Heart left ventricle (tissue), 16 donors: ENCODE measurements around the gene MAP3K5. TPM values are rescaled to one million over a fixed set of nuclear protein-coding genes. Genes with fewer than 3 reads are reported as not detected.

Source experiments
- ATAC-seq, 4 donors: fragments of 200-7000 bp; cut with Tn5 transposase; one replicate each; pipeline ENCODE4 v1.9.1; 2020 to 2022; ENCODE audit warnings: moderate library complexity in 4 of 4, mild to moderate bottlenecking in 3 of 4, moderate number of reproducible peaks in 1 of 4
- DNase-seq, 5 donors: peaks; one replicate each; pipeline ENCODE4 v3.0.0-alpha.2; 2020
- H3K27ac ChIP-seq, 12 donors: fragments of 200-600 bp; sonication (generic) in 4 of 12; one replicate each; pipeline versions ENCODE4 v1.5.0 to v1.8.0; 2016 to 2022; ENCODE audit warnings: mild to moderate bottlenecking in 2 of 12
- H3K27me3 ChIP-seq, 9 donors: fragments of 200-600 bp; sonication (generic) in 2 of 9; one replicate each; pipeline versions ENCODE4 v1.5.1 to v1.8.0; 2016 to 2022; ENCODE audit warnings: mild to moderate bottlenecking in 3 of 9
- H3K36me3 ChIP-seq, 9 donors: fragments of 200-600 bp; sonication (generic) in 2 of 9; one replicate each; pipeline versions ENCODE4 v1.5.0 to v1.8.0; 2018 to 2022; ENCODE audit warnings: mild to moderate bottlenecking in 2 of 9
- H3K4me1 ChIP-seq, 12 donors: fragments of 200-600 bp; sonication (generic) in 4 of 12; one replicate each; pipeline versions ENCODE4 v1.5.0 to v1.8.0; 2016 to 2022; ENCODE audit warnings: mild to moderate bottlenecking in 3 of 12
- H3K4me3 ChIP-seq, 12 donors: fragments of 200-600 bp; sonication (generic) in 4 of 12; one replicate each; pipeline versions ENCODE4 v1.5.0 to v1.8.0; 2017 to 2022; ENCODE audit warnings: mild to moderate bottlenecking in 9 of 12, moderate library complexity in 4 of 12
- H3K9me3 ChIP-seq, 12 donors: fragments of 200-600 bp; sonication (generic) in 4 of 12; one replicate each; pipeline versions ENCODE4 v1.5.0 to v1.8.0; 2016 to 2022; ENCODE audit warnings: mild to moderate bottlenecking in 1 of 12
- POLR2A ChIP-seq, 2 donors: fragments of 450-650 bp; IDR thresholded peaks; one replicate each; pipeline ENCODE4 v1.6.1; 2017; ENCODE audit warnings: antibody characterized with exemption in 2 of 2, mild to moderate bottlenecking in 2 of 2, moderate library complexity in 2 of 2
- WGBS, 4 donors: extraction: QIAGEN DNeasy Blood & Tissue Kit in 2 of 4; methylation state at CpG; one replicate each; pipeline versions ENCODE4 v1.1.5 to v1.1.7; 2013 to 2018; 5-methylcytosine and 5-hydroxymethylcytosine counted together
- intact Hi-C, 10 donors: fragments of 100-400 bp; cut with DNase I; formaldehyde crosslinking; loops; one replicate each; pipeline versions ENCODE4 v1.11.1 to v1.14.2; 2022
- polyA plus RNA-seq, 2 donors: library from polyadenylated mRNA; stranded (reverse); fragments of 200-250 nt; gene quantifications; one replicate each; pipeline ENCODE4 v1.2.3, GENCODE V29; 2013
- total RNA-seq, 9 donors: library from RNA; depleted of rRNA in 2 of 9; stranded (reverse); fragments of >200 nt in 2 of 9; fragmentation: NEBNext Ultra II Directional in 3 of 9; extraction: Animal tissue kit (Norgen Biotek cat#: 25700) in 3 of 9; gene quantifications; one replicate each; pipeline versions ENCODE4 v1.1.0 to v1.2.4, GENCODE V29; 2016 to 2023
- TF ChIP-seq, protein P1 (sequence below), 12 donors: fragments of 200-600 bp; sonication (generic) in 4 of 12; IDR thresholded peaks; one replicate each; pipeline versions ENCODE4 v1.5.0 to v1.8.0; 2018 to 2022; ENCODE audit warnings: antibody characterized with exemption in 12 of 12, mild to moderate bottlenecking in 5 of 12
- donor health status: ischemic (EF 13 %, LVEDD 7.1; RV severe dilation, severe dysfunction).
- donor health status: healthy with polysubstance abuse.
- donor health status: DM: no; HTN: yes; CAD: no.
- donor health status: DM: no; HTN: no; CAD: no.
- donor health status: ischemic (EF 25% LVEDD 6.9; RV normal size, moderate dysfunction).
- donor health status: ischemic (EF 25% LVEDD 5.7; RV mildly dilated, moderate dysfunction).
- donor health status: healthy.
- donor health status: DM: yes; HTN: yes; CAD: no.
- donor health status: ischemic (EF 35%, LVEDD 5.7; RV mildly dilated, moderate dysfunction).
- donor health status: nonischemic (EF 11% LVEDD 7.7; RV severe dilation, severe dysfunction).
- donor health status: DM: yes; HTN: yes; CAD: no.
- donor health status: PGD.
- donor health status: ischemic (EF 29% LVEDD 5.4; RV normal size, mild dysfunction).
- donor health status: nonischemic (EF 23%, LVEDD 6.1; RV moderate dilation, normal function).

Gene MAP3K5
- total and polyA plus RNA-seq, 11 donors, result 7.1 to 34.1 (median 27.8) TPM

DNA sequence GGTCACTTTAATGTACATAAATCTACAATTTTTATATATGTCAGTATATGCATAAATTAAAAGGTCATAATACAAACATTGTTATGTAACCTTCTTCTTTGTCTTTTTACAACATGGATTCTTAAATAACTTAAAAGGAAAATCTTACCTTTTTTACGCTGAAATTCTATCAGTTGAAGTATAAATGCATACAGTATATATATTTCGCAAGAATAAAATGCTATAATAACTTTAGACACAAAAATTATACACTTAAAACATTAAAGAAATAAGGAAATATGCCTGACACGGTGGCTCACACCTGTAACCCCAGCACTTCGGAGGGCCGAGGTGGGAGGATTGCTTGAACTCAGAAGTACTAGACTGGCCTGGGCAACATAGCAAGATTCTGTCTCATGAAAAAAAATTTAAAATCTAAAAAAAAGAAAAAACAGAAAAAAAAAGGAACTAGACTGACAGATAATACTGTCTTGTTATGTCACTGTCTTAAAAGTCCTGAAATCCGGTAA lies 132.2 kb downstream of the MAP3K5 start:
- H3K4me1 ChIP-seq, result no peaks in the 10 kb centered on the region
- 93 to 97% (median 96%) methylated on average over 6 of the region's 6 CpGs for WGBS, 4 donors
- H3K27me3 ChIP-seq, result no peaks in the 10 kb centered on the region
- DNase-seq, result no peak
- H3K27ac ChIP-seq, result no peak overlapping the region
- H3K9me3 ChIP-seq, result no peaks in the 10 kb centered on the region
- intact Hi-C loops, result no loop called here
- H3K36me3 ChIP-seq, result peaks cover 0 to 53% (median 31%) of the 10 kb centered on the region in 9 donors
- H3K4me3 ChIP-seq, result no peak overlapping the region
- TF ChIP-seq, protein P1, sequence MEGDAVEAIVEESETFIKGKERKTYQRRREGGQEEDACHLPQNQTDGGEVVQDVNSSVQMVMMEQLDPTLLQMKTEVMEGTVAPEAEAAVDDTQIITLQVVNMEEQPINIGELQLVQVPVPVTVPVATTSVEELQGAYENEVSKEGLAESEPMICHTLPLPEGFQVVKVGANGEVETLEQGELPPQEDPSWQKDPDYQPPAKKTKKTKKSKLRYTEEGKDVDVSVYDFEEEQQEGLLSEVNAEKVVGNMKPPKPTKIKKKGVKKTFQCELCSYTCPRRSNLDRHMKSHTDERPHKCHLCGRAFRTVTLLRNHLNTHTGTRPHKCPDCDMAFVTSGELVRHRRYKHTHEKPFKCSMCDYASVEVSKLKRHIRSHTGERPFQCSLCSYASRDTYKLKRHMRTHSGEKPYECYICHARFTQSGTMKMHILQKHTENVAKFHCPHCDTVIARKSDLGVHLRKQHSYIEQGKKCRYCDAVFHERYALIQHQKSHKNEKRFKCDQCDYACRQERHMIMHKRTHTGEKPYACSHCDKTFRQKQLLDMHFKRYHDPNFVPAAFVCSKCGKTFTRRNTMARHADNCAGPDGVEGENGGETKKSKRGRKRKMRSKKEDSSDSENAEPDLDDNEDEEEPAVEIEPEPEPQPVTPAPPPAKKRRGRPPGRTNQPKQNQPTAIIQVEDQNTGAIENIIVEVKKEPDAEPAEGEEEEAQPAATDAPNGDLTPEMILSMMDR (IDR thresholded peaks at IDR 0.05), result no peak
- TF ChIP-seq POLR2A (IDR thresholded peaks at IDR 0.05), result no peak
- no peak for ATAC-seq

DNA sequence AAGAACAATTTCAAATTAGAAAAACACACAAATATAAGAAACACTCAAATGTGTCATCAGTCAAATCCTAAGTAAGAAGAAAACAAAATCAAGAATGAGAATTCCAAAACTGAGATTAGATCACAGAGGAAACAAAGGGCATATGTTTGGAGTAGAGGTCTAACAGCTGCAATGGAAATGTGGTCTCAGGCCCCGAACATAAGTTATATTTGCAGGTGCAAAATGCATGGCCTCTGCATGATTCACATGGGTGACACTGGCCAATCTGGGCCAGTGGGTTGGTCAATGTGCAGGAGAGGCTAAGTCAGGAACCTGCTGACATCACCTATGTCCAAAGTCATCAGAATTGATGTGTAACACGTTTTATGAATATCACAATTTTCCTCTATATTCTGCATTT lies 133.6 kb downstream of the MAP3K5 start:
- Histone ChIP-seq H3K4me1 (no peaks in the 10 kb centered on the region), H3K4me3 (no peak overlapping the region), H3K27ac (no peak overlapping the region), H3K36me3 (peaks cover 0 to 52% (median 23%) of the 10 kb centered on the region in 9 donors), H3K9me3 (no peaks in the 10 kb centered on the region), H3K27me3 (no peaks in the 10 kb centered on the region)
- DNase-seq (no peak), ATAC-seq (no peak)
- TF ChIP-seq POLR2A (IDR thresholded peaks at IDR 0.05), result no peak
- TF ChIP-seq, protein P1 (IDR thresholded peaks at IDR 0.05), result no peak
- intact Hi-C loops, result no loop called here
- WGBS, 4 donors, result 77 to 90% (median 79%) methylated on average over 2 of the region's 2 CpGs

DNA sequence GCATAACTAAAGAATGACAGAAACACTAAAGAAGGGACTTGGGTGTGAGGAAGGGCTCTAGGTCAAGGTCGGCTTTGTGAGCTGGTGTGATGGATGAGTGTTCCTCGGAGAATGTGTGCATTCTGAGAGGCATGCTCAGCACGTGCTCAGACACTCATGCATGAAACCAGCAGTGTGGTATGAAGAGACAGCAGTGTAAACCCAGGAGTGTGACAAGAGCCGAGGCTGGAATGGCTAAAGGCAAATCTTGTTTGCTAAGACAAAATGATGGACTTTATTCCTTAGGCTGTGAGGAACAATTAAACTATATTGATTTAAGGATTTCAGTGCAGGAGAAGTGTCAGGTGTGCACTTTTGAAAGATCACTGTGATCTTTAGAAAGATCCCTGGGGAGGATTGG lies 134.6 kb downstream of the MAP3K5 start:
- no peaks in the 10 kb centered on the region for H3K27me3 ChIP-seq
- peaks cover 0 to 59% (median 23%) of the 10 kb centered on the region in 9 donors for H3K36me3 ChIP-seq
- H3K4me3 ChIP-seq, result no peak overlapping the region
- H3K9me3 ChIP-seq, result no peaks in the 10 kb centered on the region
- H3K27ac ChIP-seq, result no peak overlapping the region
- no peak for TF ChIP-seq POLR2A (IDR thresholded peaks at IDR 0.05)
- TF ChIP-seq, protein P1 (IDR thresholded peaks at IDR 0.05), result no peak
- 70 to 79% (median 72%) methylated on average over 4 of the region's 4 CpGs for WGBS, 4 donors
- intact Hi-C loops, result no loop called here
- no peaks in the 10 kb centered on the region for H3K4me1 ChIP-seq
- no peak for ATAC-seq
- no peak for DNase-seq

DNA sequence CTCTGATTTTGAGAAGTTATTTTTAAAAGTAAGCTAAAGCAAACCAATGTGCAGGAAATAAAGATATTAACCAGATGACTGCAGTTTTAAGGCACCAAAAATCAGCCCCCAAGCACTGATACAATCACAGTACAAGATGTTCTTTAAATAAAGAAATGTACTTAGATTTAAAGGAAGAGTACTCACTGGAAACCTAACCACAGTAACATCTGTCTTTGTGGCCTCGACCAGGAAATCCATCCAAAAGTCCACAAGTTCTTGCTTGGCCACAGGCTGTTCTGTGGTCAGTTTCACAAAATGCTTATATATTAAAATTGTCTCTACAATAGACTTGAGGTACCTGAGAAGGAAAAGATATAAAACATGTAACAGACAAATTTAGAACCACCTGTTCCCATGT lies 136.2 kb downstream of the MAP3K5 start:
- intact Hi-C loops, result no loop called here
- Histone ChIP-seq H3K36me3 (peaks cover 0 to 73% (median 36%) of the 10 kb centered on the region in 9 donors), H3K27me3 (no peaks in the 10 kb centered on the region), H3K27ac (no peak overlapping the region), H3K9me3 (no peaks in the 10 kb centered on the region), H3K4me3 (no peak overlapping the region), H3K4me1 (no peaks in the 10 kb centered on the region)
- no peak for TF ChIP-seq POLR2A (IDR thresholded peaks at IDR 0.05)
- TF ChIP-seq, protein P1 (IDR thresholded peaks at IDR 0.05), result no peak
- no peak for DNase-seq
- WGBS, 4 donors, result 70 to 78% (median 76%) methylated on average over 1 of the region's 1 CpG
- no peak for ATAC-seq
